GM18519 (cell line): ENCODE measurements around the gene CYP26B1.

Experiments
- ATAC-seq: cut with Tn5 transposase; IDR thresholded peaks from one replicate; pipeline ENCODE4 v1.9.1; 2021; ENCODE audit warnings: mild to moderate bottlenecking, moderate library complexity; ENCODE audit not compliant: unreplicated experiment, low FRiP score

CYP26B1 gene

DNA sequence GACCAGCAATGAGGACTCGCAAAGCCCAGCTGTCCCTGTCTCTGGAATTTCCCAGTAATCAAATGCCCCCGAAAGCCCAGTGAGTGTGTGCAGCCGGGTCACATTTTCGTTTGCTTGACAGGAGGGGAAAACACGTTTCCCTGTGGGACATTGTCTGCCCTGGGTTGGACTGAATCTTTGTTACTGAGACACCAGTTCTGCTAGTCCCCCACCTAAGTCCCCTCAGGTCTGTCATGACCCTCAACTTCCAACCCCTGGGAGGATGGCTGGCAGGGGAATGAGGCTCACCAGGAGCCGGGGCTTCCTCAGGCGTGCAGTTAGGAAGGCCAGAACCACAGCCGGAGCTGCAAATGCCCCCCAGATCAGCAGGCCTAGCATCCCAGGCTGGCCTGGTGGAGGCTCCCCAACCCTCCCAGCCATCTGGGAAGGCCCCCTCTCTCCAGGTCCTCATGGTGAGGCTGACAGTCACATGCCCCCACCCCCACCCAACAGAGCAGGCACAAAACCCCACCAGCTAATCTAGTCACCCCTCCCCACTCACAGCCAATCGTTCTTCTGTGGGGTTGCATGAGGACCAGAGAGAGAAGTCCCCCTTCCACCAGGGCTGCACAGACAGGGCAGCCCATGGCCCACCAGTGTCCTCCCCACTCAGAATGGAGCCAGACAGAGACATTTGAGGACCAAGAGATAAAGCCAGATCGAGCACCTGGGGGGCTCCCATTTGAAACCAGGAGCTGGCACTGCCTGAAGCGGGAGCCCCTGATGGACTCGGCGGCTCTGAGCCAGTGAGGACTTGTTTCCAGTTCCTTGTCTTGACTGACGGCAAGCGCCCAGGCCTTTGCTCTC lies 33.6 kb downstream of the CYP26B1 start:
- no peak for ATAC-seq

DNA sequence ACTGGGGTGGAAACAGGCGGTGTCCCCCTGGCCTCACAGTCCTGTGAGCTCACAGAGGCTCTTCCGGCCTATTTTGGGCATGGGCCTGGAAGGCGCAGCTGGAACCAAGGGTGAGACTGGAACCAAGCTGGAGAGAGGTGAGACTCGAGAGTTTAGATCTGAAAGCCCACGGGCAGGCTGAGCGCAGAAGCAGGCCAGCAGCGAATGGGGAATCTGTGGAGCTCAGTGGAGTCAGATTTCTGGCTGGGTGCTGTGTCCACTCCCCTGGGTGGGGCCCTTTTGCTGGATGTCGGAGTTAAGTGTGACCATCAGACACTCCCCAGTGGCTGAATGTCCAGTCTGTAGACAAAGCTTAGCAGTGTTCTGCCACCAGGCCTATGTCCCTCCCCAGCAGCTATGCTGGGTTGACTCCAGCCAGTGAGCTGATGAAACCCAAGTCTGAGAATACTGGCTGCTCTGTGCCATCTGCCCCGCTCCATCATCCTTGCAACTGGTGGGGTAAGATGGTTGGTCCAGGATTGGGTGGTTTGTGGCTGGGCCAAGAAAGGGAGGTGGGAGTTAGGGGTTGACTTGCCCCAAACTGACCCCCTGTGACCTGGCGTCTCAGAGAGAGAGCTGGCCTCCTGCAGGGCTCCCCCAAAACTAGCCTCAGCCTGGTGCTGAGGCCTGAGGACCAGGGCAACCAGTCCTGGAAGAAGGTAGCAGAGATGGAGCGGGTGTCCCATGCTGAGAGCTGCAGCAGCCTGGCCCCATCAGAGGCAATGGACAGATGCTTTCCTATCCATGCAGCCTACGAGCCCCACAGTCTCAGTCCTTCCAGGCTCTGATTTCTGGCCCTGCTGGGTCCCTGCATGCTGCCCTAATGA lies 34.4 kb downstream of the CYP26B1 start:
- no peak for ATAC-seq

DNA sequence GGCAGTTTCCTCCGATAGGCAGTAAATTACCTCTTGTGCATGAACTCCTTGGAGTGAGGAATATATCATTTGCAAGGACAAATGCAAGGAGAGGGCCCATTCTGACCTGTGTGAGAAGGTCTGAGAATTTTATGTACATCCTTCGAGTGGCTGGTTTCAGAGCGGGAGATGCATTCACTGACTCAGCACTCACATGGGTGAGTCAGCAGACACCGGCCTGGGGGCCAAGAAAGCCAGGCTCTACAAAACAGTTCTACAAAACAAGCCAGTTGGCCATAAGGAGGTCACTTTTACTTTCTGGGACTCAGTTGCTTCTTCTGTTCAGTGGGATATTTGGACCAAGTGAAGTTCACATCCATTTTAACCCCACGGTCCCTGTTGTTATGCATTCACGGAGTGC lies 35.3 kb downstream of the CYP26B1 start:
- ATAC-seq = no peak

DNA sequence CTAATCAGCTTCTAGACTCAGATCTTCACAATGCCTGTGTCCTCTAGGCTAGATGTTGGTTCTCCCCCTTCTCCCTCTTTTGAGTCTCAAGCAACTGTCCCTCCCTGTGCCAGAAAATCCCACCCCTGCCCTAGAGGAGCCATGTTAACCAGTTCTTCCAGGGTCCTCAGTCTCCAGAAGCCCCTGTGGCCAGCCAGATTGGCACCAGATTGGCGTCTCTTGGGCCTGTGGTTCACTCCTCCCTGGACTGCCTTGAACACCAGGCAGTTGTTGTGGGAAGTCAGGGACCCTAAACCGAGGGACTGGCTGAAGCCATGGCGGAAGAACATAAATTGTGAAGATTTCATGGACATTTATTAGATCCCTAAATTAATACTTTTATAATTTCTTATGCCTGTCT lies 36.6 kb downstream of the CYP26B1 start:
- ATAC-seq = no peak

DNA sequence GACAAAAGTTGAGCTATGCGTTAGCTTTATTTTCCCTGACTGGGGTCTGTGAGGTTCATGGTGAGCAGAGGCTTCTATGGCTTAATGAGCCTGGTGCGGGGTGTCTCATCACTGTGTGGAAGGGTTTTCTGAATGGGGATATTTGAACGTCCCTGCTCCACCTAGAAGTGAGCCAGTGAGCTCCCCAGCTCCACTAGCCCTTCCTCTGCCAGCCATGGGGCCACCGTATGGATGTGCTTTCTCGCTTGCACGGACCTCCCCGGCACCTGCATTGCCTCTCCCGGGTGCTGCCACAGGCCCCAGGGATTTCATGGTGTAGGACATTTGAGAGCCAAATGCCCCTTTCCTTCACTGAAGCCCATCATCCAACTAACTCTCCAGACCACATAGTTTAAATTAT lies 37.8 kb downstream of the CYP26B1 start:
- ATAC-seq = no peak

DNA sequence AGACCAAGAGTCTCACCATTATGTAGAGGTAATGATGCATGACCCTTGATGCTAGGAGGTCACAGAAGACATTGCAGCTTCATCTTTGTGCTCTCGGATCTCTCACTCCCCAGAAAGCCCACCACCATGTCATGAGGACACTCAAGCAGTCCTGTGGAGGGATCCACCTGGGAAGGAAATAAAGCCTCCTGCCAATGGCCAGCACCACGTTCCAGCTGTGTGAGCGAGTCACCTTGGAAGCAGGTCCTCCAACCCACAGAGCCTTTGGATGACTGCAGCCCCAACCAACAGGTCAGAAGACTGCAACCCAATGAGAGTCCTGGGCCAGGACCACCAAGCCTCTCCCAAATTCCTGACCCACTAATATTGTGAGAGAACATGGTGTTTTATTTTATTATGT lies 38.4 kb downstream of the CYP26B1 start:
- no peak for ATAC-seq

DNA sequence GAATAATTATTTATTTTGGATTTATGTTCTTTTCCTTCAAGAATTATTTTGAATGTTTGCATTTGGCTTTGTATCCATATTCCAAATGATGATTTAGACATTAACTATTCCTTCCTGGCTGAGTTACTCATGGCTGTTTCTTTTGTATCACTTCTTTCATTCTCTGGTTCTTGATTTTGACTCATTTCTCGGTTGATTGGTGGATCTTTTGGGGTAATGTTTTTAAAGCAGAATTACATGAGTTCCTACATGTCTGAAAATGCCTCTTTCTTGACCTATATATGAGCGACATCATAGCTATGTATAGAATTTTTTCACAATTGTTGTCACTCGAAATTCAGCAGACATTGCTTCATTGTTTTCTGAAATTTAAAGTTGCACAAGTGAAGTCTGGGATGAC lies 39.5 kb downstream of the CYP26B1 start:
- no peak for ATAC-seq

DNA sequence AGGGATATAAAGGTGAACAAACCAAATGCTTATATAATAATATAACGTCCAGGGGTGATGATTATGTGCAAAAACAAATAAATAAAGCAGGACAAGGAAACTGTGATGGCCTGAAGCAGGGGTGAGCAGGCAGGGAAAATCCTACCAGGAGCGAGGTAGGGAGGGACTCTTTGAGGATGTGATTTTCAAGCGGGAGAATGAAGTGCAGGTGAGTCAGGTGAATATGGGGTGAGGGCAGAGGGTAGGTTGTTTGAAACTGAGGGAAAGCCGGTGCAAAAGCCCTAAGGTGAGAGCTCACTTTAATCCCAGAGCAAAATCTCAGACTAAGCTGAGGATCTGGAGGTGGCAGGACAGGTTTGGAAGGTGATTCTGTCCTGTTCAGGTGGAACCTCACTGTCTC lies 40.7 kb downstream of the CYP26B1 start:
- no peak for ATAC-seq

DNA sequence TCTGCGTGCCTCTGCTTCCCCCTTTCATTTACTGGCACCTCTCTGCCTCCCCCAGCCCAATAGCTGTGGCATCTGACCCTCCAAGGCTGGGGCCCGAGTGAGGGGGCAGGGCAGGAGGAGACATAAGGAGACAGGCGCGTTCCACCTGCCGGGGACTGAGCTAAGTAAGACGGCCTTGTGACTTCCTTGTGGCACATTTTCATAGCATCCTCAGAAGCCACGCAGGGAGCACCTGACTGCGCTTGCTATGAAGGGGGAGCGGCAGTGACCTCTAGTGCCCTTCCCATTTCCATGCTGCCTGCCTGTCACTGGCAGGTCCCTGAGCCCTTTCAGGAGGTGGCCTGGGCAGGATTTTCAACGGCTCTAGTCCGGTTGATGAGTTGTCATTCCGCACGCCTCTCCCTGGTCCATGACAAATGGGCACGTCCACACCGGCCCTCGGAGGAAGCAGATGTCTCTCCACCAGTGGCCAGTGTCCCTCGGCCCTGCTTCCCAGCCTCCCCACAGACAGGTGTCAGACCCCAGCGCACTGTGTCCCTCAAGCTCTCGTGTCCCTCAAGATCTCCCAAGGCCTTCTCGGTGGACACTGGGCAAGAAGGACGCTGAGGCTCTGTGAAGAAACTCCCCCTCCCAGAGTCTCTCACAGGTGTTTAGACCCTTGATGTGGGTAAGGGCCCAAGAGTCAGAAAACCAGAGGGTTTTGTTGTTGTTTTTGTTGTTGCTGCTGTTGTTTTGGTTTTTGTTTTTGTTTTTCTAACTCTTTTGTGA lies 42.7 kb downstream of the CYP26B1 start:
- ATAC-seq = no peak

DNA sequence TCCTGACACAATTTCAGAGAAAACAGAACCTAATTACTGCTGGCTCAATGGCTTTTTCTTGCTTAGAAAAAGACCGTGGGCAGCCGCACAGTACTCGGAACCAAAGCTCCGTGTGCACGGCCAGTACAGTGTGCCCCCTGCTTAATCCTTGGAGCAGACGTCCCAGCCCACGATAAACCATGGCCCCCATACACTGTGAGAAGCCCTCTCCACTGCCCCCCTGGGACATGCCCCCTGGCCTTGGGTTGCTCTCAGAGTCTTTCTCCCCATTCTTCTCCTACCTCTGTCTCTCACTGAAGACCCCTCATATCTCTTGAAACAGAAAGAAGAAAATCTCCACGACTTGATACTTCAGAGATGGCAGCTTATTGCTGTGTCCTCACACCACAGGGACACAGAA lies 44.0 kb downstream of the CYP26B1 start:
- no peak for ATAC-seq

DNA sequence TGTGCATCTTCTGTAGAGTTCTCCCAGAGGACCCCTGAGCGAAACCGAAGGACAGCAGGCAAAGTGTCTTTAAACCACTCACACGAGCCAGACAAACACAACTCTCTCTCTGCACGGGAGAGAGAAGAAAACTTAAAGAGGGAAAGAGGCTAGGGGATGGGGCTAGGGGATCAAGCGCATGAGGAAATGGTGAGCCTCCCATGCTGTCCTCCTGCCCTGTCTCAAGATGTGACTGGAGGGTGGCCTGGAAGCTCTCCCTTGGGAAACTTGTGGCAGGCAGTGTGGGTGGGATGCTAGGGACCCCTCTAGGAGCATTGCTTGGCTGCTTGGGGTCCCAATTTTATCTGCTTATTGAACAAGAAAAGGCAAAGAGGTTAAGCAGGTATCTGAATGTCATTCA lies 44.5 kb downstream of the CYP26B1 start:
- ATAC-seq = no peak

DNA sequence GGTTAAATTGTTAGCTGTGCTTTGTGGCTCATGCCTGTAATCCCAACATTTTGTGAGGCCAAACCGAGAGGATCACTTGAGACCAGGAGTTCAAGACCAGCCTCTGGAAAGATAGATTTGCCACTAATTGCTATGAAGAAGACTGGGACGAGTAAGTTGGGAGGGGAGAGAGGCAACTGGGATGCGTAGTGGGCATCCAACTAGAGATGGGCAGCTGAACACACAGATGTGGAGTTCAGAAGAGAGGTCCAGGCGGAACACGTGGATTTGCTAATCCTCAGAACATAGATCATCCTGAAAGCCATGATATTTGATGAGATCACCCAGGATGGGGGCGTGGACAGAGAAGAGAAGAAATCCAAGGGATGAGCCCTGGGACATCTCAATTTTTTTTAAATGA lies 48.7 kb downstream of the CYP26B1 start:
- ATAC-seq = no peak

DNA sequence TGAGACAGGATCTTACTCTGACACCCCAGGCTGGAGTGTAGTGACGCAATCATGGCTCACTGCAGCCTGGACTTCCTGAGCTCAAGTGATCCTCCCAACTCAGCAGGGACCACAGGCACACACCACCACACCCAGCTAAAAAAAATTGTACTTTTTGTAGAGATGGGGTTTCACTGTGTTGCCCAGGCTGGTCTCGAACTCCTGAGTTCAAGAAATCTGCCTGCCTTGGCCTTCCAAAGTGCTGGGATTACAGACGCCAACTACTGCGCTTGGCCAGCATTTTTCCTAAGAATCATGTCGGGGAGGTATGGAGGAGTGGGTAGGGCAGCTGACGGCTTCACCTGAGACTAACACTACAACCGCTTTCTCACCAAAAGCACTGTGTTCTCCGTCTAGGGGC lies 50.4 kb downstream of the CYP26B1 start:
- ATAC-seq = no peak

DNA sequence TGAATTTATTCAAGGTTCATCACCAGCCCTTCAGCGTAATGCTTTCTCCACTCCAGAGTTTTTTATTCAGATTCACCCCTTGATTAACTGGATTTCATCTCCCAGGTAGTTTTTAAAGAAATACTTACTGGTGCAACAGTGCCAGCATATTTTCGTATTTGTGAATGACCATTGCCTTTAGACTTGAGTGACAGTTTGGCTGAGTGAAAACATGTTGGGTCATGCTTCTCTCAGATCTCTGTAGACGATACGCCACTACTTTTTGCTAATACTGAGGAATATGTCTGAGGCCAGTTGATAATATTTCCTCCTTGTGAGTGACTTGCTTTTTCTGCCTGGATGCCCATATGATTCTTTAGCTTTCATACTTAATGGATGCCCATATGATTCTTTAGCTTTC lies 51.5 kb downstream of the CYP26B1 start:
- no peak for ATAC-seq

DNA sequence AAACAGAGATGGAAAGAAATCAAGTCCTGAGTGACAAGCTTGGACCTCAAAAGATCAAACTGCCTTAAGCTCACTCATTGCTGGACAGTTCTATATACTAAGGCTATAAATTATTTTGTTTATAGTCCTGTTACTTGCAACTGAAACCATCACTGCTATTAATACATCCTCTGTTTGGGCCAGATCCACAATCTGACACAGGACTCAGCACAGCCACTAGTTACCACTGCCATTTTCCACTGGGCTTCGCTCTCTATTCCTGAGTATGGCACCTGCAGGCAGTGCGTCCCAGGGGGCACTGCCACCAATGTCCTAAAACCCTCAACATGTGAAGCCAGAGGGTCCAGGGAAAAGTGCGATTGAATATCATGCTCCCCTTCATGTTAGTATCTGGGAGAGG lies 52.3 kb downstream of the CYP26B1 start:
- no peak for ATAC-seq

DNA sequence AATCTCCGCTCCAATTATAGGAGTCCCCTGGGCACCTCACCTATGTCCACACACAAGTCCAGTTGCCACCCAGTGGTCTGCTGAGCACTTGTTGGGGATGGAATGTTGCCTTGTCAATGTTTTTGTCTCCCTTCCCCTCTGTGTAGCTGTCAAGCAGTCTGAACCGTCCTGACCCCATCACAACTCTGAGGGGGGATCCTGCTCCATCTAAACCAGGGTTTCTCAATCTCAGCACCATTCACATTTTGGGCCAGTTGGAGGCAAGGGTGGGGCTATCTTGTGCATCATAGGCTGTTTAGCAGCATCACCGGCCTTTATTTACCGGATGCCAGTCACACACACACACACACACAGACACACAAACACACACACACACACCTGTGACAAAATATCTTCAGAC lies 53.0 kb downstream of the CYP26B1 start:
- no peak for ATAC-seq

DNA sequence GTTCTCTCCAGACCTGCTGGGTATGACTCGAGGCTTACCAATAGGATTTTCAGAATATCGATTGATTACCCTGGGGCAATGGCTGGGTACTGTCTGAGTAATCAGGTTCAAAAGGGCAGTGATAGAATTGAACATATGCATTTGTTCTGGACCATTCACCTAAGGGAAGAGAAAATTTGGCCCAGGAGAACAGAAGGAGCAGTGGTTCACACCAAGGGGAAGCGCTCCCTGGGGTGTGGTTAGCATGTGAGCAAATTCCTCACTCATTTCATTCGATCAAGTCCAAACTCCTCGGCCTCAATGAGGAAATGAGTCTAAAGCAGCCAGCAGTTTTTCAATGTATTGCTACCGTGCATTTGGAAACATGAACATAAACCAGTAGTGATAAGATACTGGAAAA lies 55.6 kb downstream of the CYP26B1 start:
- no peak for ATAC-seq

DNA sequence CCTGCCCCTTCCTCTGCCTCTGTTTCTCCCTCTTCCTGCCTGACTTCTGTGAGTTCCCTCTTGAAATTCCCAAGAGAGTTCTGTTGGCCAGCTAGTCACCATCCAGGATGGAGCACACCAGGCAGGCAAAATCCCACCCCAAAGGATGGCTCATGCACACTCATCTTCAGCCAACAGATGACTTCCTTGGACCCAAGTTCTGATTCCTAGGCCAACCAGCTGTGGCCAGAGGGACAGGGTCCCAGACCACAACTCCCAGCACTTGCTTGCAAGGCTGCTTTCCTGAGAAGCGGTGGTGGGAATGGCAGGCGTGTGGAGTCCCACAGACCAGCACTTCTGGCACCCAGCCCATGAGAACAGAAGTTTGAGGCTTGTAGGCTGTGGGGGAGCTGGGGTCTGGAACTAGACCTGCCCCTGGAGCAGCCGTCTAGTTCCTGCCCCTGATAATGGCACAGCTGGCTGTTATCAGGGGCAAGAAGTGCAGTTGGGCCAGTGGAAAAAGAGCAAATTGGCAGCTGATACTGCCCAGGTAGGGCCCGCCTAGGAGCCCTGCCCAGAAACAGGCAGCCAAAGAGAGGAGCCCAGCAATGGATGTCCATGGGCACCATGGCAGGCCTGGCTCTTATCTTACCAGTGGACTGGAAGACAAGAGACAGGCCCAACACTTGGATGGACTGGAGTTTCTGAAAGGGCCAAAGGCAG lies 56.7 kb downstream of the CYP26B1 start:
- ATAC-seq = no peak

DNA sequence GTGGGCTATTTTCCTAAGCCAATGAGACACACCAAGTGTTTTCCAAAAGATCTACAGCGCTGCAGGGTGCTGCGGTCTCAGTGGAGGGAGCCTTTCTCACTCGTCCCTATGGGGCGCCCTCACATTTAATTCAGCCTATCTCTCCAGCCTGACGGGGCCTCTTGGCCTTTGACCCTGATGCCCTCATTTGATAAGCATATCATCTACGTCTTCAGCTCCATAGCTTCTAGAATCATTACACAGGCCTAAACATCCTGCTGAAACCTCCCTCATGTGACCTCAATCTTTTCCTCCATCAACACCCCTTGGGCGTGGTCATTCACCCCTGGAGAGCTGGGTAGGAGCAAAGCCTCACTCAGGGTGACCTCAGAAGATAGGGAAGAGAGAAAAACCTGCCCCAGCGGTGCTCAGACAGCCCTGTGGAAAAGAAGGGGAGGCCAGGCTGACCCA lies 57.4 kb downstream of the CYP26B1 start:
- no peak for ATAC-seq

DNA sequence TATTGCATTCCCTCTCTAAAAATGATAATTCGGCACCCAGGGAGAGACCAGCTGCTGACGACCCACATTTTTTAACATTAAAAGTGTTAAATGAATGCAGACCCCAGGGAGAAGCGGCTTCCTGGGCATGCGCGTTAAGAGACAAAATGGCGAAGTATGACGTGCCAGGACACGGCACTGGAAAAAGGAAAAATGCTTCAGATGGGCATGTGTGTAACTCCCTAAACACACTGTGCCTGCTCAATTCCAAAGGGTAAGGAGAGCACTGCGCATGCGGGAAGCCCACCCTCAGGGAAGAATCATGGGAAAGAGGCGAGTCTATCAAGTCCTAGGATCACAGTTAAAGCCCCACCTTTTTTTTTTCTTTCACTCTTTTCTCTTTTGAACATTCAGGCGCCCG lies 58.1 kb downstream of the CYP26B1 start:
- no peak for ATAC-seq
